Dermis microvascular lymphatic vessel endothelial cell (primary cell): ENCODE data around the gene MOGAT3. TPM values are rescaled to one million over a fixed set of nuclear protein-coding genes. Genes with fewer than 3 reads are reported as not detected.

Source experiments
- DNase-seq, 2 donors: peaks; one replicate each; pipeline versions ENCODE4 v3.0.0 to v3.0.0-alpha.2; 2010; ENCODE audit warnings: low read depth in 2 of 2
- total RNA-seq: library from RNA; depleted of rRNA; stranded (reverse); fragments of >200 nt; gene quantifications from 2 replicates; pipeline ENCODE4 v1.2.1, GENCODE V29; 2014

The MOGAT3 gene
- total RNA-seq, 1 donor from 2014 or later = not detected

GRCh38 chr7:101233907-101234547, 33.2 kb upstream of the MOGAT3 start:
- no peak for DNase-seq

GRCh38 chr7:101232141-101232850, 31.5 kb upstream of the MOGAT3 start:
- DNase-seq = no peak

GRCh38 chr7:101231644-101232043, 30.8 kb upstream of the MOGAT3 start:
- no peak for DNase-seq

- DNase-seq = no peak
Observed at GRCh38 chr7:101226721-101227120, 25.9 kb upstream of the MOGAT3 start.

- no peak for DNase-seq
Observed at GRCh38 chr7:101225650-101226049, 24.8 kb upstream of the MOGAT3 start.

- DNase-seq = no peak
Observed at GRCh38 chr7:101223528-101223927, 22.7 kb upstream of the MOGAT3 start.

GRCh38 chr7:101222275-101222830, 21.5 kb upstream of the MOGAT3 start:
- DNase-seq = no peak

- DNase-seq = no peak
Observed at GRCh38 chr7:101220295-101220694, 19.5 kb upstream of the MOGAT3 start.

GRCh38 chr7:101218236-101219125, 17.6 kb upstream of the MOGAT3 start:
- DNase-seq = no peak

GRCh38 chr7:101217388-101218235, 16.8 kb upstream of the MOGAT3 start, which contains the start of the genes PLOD3 and ZNHIT1:
PLOD3 (minus strand) TSS chr7:101217581; CDS start chr7:101217274, 307 bp downstream.
ZNHIT1 (plus strand) TSS chr7:101218165; CDS start chr7:101218196, 31 bp downstream.
- peak; percentile 95 to 98 for DNase-seq

- DNase-seq = no peak
Observed at GRCh38 chr7:101216860-101217387, 16.1 kb upstream of the MOGAT3 start.

GRCh38 chr7:101216001-101216859, 15.4 kb upstream of the MOGAT3 start:
- DNase-seq = no peak

GRCh38 chr7:101212014-101212413, 11.2 kb upstream of the MOGAT3 start:
- DNase-seq = no peak

GRCh38 chr7:101211501-101211900, 10.7 kb upstream of the MOGAT3 start:
- no peak for DNase-seq

GRCh38 chr7:101210143-101210542, 9.3 kb upstream of the MOGAT3 start:
- no peak for DNase-seq

- no peak for DNase-seq
Observed at GRCh38 chr7:101208794-101209193, 8.0 kb upstream of the MOGAT3 start.

GRCh38 chr7:101207459-101207858, 6.6 kb upstream of the MOGAT3 start:
- no peak for DNase-seq

GRCh38 chr7:101206665-101207042, 5.8 kb upstream of the MOGAT3 start:
- DNase-seq = no peak

GRCh38 chr7:101205901-101206664, 5.2 kb upstream of the MOGAT3 start:
- no peak for DNase-seq
